Germinal center (tissue), 1 donor: ENCODE data around the gene ZAP70.

Source experiments
- DNase-seq: peaks from one replicate; pipeline ENCODE4 v3.0.0; 2012; ENCODE audit warnings: mixed read lengths, low spot score

ZAP70 gene

DNA sequence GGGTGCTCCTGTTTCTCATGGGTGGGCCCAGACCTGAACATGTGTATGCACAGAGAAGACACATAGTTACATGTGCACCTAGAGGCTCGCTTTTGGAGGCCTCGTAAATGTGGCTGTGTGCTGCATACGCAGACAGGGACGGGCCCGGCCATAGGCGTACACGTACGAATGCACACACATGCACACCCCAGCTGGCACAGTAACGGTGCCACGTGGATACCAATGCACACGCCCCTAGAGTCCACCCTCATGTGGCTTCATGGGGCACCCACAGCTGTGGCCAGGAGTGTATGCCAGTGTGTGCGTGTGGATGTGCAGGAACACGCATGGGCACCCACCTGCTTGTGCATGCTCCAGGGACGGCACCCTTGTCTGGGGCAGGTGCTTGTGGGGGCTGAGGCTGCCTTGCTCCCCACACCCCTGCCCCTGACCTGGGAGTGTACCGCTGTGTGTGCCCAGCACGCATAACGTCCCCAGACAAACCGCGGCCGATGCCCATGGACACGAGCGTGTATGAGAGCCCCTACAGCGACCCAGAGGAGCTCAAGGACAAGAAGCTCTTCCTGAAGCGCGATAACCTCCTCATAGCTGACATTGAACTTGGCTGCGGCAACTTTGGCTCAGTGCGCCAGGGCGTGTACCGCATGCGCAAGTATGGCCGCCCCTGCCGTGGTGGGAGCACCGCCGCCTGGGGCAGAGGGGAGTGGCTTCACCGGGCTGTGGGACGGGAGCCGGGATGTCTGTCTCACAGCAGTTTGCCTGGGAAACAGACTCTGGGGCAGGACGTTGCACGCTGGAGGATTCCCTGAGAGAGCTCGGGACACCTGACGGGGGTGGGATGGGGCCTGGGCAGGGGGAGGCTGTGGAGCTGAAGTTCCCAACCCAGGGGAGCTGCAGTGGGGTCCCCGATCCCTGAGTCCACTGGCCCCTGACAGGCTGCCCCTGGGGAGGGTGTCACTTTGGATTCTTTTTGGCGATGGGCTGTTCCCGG is 21.0 kb downstream of the ZAP70 start:
- no peak for DNase-seq

DNA sequence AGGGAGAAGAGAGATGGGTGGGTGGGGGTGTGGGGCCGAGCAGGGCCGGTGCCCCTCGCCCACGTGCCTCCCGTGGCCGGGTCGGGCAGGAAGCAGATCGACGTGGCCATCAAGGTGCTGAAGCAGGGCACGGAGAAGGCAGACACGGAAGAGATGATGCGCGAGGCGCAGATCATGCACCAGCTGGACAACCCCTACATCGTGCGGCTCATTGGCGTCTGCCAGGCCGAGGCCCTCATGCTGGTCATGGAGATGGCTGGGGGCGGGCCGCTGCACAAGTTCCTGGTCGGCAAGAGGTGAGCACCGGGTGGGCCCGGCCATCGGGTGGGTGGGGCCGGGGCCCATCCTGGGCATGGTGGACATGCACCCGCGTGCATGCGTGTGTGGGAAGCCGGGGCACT is 21.8 kb downstream of the ZAP70 start:
- DNase-seq, result no peak

DNA sequence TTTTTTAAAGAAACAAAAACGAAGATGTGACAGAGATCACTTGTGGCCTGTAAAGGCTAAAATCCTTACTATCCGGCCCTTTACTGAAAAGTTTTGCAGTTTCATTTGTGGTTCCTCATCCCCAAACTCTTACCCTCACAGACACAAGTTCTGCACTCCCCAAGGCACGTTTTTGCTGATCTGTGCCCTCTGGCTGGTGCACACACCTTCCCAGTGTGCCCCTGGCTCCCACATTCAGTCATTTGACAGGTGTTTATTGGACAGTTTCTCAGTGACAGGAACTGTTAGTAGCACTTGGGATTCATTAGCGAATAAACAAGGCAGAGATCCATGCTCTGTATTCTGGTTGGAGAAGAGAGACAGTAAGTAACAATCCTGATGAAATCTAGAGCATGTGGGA is 22.8 kb downstream of the ZAP70 start:
- DNase-seq, result no peak

DNA sequence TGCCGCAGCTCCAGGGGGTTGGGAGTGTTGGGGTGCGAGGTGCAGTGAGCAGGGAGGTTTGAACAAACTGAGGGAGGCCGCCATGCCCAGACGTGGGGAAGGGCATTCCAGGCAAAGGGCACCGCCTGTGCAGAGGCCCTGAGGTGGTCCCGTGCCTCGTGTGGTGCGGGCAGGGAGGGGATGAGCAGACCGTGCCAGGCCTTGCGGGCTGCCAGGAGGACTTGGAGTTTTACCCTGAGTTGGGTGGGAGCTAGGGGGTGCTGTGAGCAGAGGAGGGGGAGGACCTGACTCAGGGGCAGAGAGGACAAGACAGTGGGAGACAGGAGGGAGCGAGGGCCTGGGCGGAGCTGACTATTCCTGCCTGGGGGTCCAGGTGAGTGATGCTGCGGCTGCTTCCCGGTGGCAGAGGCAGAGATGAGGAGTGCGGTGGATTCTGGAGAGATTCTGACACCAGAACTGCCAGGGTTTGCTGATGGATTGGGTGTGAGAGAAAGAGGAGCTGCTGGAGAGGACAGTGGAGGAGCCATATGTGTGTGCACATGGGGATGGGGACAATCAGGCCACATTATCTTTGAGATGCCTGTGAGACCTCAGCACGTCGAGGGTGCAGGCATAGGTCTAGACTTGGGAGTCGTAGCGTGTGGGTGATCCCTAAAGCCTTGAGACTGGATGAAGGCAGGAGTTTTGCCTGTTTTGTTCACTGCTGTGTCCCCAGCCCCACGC is 23.4 kb downstream of the ZAP70 start:
- no peak for DNase-seq

DNA sequence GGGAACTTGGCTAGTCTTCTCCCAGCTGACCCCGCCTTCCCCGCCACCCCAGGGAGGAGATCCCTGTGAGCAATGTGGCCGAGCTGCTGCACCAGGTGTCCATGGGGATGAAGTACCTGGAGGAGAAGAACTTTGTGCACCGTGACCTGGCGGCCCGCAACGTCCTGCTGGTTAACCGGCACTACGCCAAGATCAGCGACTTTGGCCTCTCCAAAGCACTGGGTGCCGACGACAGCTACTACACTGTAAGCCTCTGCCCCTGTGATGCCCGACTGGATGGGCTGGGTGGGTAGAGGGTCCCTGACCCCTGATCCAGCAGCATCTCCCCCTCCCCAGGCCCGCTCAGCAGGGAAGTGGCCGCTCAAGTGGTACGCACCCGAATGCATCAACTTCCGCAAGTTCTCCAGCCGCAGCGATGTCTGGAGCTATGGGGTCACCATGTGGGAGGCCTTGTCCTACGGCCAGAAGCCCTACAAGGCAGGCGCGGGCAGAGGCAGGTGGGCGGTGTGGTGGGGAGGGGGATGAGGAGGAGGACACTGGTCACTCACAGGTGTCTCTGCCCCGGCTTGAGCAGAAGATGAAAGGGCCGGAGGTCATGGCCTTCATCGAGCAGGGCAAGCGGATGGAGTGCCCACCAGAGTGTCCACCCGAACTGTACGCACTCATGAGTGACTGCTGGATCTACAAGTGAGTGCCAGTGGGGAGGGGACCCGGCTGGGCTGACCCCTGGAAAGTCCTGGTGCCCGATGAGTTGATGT is 24.2 kb downstream of the ZAP70 start:
- DNase-seq, result no peak

DNA sequence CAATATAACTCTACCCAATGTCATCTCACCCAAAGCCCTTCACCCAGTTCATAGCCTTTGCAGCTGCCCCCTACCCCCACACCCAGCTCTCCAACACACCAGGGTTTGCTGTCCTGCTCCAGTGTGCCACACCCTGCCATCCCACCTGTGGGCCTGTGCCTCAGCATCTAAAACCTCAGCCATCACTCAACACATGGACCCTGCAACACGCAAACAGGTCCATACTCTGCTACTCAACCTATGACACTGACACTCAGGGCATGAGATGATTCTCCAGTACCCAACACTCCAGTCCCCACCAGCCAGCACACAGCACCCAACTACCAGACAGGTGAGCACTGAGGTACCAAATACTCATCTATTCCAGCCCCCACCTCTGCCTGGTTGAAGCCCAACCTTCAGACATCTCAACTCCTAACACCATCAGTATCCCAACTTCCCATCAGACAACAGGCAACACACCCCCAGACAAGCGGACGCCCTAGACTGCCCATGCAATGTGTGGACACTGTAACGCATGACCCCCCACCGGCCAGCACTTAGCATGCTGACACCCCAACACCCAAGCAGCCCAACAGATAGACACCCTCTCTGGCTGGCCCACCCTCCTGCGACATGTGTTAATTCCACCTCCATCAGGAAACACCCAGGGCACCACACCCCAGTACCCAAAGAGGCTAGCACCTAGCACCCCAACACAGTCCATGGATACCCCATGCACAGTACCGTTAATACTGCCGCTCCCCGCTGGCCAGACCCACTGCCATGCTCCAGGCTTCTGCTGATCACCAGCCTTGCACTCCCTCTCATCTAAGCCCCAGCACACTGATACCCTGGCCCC is 25.0 kb downstream of the ZAP70 start:
- no peak for DNase-seq

DNA sequence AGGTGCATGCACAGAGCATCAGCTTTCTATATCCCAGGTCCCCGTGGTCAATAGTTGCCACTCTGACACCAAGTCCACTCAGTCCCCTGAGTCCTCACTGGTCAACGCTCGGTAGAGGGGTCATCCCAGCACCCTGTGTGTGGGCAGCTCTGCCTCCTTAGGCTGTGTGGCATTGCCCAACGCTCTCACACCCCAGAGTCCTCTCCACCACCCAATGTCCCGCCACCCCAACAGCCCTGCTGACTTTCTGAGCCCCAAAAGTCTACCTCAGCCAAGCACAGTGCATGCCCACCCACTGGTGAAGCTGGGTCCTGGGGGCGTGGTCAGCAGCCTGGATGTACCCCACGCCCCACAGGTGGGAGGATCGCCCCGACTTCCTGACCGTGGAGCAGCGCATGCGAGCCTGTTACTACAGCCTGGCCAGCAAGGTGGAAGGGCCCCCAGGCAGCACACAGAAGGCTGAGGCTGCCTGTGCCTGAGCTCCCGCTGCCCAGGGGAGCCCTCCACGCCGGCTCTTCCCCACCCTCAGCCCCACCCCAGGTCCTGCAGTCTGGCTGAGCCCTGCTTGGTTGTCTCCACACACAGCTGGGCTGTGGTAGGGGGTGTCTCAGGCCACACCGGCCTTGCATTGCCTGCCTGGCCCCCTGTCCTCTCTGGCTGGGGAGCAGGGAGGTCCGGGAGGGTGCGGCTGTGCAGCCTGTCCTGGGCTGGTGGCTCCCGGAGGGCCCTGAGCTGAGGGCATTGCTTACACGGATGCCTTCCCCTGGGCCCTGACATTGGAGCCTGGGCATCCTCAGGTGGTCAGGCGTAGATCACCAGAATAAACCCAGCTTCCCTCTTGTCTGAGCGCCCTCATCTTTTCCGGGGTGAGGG is 25.9 kb downstream of the ZAP70 start:
- no peak for DNase-seq

DNA sequence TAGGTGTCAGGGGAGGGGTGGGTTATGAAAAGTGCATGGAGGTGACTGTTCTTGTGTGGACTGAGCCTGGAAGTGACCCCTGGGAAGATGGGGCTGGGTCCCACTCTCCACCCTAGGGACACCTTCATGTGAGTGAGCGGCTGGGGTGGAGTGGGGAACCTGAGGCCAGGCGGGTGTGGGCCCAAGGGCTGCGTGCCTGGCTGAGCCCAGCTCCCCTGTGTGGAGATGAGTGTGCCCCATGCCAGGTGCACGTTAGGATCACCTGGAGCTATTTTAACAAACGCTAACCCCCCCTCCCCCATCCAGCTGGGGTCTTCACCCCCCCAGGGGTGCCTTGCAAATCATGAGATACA is 26.5 kb downstream of the ZAP70 start:
- no peak for DNase-seq

DNA sequence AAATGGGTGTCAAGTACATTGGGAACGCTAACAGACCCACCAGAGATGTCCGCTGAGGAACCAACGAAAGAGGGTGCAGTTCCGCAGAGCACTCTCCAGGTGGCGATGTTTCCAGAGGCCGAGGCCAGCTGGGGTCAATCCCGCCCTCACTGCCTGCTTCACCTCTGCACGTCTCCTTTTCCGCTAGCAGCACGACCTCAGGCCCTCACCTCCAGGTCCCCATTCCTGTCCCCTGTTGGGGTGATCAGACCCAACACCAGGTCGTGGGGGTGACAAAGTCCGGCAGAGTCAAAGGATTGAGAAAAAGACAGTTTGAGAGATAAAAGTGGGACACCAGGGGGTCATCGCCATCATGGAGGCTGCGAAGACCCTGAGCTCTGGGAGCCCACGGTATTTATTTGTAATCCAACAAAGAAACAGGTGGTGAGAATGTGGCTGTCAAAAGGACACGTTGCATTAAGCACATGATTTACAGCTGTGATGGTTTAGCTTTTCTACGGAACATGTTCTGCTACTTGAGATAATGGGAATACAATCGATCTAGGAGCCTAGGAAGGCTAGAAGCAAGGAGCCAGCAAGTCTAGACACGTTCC is 27.3 kb downstream of the ZAP70 start:
- DNase-seq, result peak; percentile 81

DNA sequence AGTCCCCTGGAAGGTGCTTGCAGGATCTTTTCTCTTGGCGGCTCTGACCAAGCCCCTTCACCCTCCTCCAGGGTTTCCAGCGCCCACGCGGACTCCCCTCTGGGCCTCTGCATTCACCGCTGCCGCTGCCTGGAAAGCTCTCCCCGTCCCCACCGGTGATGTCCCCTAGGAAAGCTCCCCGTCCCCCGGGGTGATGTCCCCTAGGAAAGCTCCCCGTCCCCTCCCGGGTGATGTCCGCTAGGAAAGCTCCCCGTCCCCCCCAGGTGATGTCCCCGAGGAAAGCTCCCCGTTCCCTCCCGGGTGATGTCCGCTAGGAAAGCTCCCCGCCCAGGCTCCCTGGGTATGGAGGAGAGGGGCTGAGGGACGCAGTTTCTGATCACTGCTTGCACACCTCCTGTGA is 27.9 kb downstream of the ZAP70 start:
- no peak for DNase-seq

DNA sequence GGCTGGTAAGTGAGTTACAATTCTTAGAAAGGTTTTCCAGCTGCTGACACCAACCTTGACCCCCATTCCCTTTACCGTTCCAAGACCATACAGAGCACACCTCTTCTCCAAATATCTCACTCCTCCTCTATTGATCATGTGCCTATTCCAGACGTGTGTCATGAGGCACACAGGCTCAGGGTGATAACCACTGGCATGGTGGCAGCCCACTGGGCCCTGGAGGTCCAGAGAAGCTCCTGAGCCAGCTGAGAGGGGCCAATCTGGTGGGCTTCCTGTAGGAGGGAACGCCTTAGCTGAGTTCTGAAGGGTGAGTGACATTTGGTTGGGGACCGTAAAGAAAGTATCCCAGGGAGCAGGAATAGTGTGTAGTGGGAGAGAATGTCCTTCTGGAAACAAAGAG is 28.3 kb downstream of the ZAP70 start:
- DNase-seq, result no peak

DNA sequence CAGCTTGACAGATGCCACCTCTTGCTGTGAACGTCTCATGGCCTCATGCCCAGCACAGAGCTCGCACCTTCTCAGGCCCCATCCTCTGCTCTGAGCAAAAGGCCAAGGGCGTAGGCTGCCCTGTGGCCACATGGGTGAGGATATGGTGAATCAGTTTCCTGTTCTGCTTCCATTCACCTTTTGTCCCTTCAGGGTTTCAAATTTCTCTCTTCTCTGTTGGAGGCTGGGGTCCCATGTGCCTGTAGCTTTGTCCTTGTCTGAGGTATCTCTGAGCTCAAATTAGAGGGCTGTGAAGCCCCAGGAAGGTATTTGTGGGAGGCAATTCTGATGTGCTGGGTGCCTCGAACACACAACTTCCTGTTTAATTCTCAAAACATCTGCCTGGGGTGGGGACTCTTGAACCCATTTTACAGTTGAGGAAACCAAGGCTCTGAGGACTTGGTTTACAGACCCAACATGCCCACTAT is 29.0 kb downstream of the ZAP70 start:
- no peak for DNase-seq

DNA sequence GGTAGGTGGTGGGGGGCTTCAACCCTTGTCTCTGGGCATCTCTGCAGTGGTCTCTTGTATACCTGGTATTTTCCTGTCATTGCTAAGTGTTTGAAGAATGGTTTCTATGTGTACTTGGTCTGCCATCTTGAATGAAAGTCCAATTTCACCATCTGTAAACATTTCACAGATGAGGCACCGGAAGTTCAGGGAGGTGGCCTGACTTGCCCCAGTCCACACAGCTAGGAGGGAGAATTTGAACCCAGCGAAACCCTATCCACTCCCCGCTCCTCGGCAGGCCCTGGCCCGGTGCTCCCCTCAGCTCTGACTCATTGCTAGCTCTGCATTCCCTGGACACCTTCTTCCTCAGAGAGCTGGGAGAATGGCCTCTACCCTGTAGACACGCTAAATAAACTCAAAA is 30.5 kb downstream of the ZAP70 start:
- no peak for DNase-seq

DNA sequence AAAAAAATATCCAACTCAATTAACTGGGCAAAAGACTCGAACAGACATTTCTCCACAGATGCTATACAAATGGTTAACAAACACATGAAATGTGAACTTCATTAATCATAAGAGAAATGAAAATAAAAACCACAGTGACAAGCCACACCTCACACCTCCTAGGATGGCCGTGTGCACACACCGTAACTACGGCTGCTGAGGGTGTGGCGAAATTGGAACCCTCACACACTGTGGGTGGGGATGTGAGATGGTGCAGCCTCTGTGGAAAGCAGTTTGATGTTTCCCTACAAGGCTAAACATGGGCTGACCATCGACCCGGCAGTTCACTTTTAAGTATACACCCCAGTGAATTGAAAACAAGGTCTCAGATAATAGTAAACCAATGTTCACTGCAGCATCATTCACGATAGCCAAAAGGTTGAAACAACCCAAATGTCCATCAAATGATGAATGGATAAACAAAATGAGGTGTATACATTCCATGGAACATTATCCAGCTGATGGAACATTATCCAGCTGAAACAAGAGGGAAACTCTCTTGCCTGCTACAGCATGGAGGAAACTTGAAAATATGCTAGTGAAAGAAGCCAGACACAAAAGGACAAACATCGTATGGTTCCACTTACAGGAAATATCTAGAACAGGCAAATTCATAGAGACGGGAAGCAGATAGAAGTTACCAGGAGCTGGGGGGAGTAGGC is 32.2 kb downstream of the ZAP70 start:
- DNase-seq, result no peak

DNA sequence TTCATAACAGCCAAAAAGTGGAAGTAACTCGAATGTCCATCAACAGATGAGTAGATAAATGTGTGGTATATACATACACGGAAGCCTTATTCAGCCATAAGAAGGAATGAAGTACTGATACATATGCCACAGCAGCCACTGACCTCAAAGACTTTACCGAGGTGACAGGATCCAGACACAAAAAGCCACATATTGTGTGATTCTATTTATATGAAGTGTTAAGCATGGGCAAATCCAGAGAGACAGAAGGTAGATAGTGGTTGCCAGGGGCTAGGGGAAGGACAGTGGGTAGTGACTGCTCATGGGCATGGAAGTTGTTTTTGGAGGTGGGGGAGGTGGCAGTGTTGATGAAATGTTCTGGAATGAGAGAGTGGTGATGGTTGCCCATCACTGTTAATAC is 33.9 kb downstream of the ZAP70 start:
- DNase-seq, result no peak

DNA sequence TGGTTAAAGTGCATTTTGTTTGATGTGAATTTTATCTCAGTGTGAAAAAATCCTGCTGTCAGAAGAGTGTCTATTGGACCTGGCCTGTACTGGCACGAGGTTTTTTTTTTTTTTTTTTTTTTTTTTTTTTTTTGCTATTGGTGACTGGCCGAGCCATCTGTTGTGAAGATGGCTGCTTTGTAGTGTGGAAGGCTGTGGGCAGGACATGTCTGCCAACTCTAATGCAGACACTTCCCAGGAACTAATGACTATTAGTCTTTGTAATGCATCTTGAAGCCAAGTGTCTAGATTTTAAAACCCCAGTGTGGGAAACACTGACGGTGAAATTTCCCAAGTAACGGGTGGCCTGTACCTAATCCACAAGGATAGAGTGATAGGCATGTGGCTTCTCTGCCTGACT is 34.3 kb downstream of the ZAP70 start:
- no peak for DNase-seq

DNA sequence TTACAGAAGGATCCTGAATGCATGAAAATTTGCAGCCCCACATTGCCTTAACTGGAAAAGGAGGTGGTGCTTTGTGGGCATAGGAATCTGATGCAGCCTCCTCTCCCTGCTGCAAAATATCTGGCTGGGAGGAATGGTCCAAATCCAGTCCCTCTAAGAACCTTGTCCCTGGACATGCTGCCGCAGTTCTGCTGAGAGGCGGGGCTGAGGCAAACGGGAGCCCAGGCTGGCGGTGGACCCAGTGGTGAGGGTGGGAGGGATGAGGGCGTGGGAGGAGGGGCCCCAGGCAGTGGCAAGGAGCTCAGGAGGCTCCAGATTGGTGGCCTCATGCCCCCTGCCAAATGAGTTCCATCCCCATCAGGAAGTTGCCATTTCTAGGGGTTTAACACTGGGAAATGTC is 36.2 kb downstream of the ZAP70 start:
- no peak for DNase-seq

DNA sequence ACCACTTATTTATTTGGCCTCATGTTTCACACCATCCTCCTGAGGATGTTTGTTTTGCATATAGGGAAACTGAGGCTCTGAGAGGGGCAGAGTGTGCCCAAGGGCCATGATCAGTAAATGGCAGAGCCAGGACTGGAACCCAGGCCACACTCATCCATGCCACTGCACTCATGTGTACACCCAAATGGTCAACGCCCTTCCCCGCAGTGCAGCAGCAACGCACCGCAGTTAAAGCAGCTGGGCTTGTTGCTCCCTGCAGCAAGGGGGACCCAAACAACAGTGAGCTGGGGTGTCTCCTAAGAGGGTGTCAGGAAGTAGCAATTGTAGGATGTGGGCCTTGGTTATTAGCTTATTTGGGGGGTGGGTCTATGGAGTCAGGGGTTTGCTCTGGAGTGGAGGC is 36.6 kb downstream of the ZAP70 start:
- no peak for DNase-seq

DNA sequence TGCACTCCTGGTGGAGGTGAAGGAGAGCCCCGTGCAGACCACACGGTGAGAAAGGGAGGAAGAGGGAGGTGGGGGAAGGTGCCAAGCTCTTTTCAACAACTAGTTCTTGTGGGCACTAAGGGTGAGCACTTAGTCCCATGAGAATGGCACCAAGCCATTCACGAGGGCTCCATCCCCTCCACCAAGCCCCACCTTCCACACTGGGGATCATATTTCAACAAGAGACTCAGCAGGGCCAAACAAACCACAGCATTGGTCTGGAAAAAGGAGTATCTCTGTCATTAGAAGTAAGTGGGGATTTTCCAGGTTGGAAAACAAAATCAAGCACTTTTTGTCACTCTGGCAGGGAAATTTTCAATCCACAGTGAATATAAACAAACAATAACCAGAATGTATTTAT is 38.4 kb downstream of the ZAP70 start:
- DNase-seq, result no peak
